Smooth muscle cell of bladder (primary cell): ENCODE results near the gene RPL21. TPM values are rescaled to one million over a fixed set of nuclear protein-coding genes. Genes with fewer than 3 reads are reported as not detected.

Experiments
- total RNA-seq: library from RNA; depleted of rRNA; stranded (reverse); fragments of >200 nt; gene quantifications from 2 replicates; pipeline ENCODE4 v1.2.3, GENCODE V29; 2014

The RPL21 gene
- total RNA-seq = 831 and 1,072 TPM in 2 replicates

DNA sequence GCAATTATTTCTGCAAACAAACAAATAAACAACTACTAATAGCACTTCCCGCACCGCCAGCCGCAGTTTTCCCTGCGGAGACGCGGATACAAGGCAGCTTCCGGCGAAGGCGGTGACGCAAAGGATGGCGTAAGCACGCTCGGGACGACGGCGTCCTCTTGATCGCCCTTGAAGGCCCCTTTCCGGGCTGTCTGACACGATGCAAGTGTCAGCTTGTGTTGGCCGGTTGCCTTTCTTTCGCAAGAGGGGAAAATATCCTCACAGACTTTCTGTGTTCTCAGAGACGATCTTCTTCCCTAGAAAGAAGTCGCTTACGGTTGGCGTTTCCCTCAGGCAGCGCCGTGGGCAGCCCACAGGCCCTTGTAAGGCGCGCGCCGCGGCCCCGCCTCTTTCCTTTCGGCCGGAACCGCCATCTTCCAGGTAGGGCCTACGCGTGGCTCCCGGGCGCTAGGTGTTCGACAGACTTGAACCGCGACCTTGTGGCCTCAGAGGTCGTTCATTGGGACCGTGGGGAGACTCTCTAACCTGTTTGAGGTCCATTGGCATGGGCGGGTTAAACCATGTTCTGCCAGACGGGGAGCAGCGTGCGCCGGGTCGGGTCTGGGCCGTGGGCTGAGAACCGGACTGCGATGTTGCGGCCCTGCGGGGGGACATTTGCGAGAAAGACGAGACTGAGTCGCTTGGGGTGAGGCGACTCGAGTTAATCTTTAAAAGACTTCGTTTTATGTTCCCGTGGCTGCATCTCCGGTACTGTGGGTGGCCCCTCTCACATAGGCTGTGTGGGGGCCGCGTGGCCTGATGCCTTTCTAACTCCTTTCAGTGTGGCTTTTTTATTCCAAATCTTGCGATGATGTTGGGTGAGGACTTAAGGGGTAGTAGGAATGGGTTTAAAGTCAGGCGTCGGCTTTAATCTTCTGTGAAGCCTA lies at the start of gene RPL21:
Gene RPL21, plus strand, starts transcription at position 393 of the 926 bp plus-strand sequence. CDS start 2,219 bp downstream, outside the sequence.

DNA sequence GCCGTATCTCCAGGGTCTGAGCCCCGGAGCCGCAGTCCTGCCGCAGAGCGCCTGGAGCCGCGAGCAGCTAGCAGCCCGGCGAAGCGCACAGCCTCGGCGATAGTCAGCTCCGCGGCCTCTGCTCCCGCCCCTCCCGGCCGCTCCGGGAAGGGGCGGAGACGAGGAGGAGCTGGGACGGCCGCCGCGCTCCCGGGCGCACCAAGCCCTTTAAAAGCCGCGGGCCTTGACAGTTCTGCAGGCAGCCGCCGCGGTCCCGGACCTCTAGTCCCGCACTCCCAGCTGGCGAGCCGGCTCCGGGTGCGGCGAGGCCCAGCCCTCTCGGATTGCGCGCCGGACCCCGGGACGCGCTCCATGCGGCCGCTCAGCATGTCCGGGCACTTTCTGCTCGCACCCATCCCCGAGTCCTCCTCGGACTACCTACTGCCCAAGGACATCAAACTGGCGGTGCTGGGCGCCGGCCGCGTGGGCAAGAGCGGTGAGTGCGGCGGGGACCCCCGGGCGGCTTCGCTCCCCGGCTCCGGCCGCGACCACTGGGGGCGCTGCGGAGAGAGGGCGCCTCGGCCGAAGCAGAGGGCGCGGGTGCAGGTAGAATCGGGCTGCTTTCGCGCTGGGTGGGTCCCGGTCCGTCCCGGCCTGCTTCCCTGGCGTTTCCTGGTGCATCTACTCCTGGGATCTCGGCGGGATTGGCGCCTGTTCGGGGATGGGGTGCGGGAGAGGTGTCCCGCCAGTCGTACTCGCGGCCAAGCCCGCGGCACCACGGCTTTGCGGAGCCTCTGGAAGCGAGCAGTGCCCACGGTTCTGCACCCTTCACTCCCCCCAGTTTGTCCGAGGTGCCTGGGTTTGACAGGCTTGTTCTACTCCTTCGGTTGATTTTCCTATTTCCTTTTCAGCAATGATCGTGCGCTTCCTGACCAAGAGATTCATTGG lies 19.5 kb downstream of the RPL21 start, which contains the start of gene RASL11A:
Gene RASL11A, plus strand, starts transcription at position 237 of the 927 bp plus-strand sequence. Its CDS starts 115 bp downstream, at position 352.

Other genes starting within 250 kb of the RPL21 start
- 17.5 and 22.2 TPM in 2 replicates for gene USP12, start 79.7 kb upstream of the RPL21 start, total RNA-seq
- gene RASL11A, start 19.3 kb downstream of the RPL21 start, total RNA-seq = 46.2 and 70.1 TPM in 2 replicates
- 67.8 and 82.2 TPM in 2 replicates for gene GTF3A, start 173.1 kb downstream of the RPL21 start, total RNA-seq
- gene MTIF3, start 199.0 kb downstream of the RPL21 start, total RNA-seq = 53.5 and 55.6 TPM in 2 replicates